ENCODE results near the gene LSM12.

LSM12 gene

DNA sequence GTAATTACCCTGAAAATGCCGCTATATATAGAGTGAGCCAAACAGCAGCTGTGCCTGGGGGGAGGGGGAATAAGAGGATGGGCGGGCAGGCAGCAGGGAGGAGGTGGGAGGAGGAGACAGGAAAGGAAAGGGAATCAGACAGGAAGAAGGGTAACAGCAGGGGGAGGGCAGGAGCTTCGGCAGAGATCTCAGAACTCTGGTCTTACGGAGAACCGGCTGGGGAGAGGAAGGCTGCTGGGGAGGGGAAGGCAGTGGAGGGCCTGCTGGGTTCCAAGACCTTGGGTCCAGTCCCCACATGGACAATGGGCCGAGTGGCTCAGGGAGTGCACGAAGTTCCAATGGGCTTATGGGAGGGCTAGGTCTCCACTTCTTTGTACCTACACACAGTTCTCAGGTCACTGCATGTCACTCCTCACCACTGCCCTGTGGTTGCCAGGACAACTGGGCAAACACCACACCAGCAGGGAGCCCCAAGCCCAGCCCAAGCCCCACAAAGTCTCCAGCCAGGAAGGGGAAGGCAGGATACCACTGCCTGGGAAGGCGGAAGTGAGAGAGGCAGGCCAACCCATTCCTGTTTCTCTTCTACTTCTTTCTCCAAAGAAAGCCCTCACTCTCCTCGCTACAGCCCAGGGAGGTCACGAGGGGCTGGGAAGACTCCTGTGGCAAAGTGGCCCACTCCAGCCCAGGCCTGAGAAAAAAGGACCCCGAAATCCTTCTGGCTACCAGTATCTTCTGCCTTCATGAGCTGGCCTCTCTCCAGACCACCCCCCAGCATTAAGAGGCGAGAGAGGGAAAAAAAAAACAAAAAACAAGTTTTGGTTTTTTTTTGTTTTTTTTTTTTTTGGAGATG is 29.4 kb upstream of the LSM12 start:
- DNase-seq, result no peak

DNA sequence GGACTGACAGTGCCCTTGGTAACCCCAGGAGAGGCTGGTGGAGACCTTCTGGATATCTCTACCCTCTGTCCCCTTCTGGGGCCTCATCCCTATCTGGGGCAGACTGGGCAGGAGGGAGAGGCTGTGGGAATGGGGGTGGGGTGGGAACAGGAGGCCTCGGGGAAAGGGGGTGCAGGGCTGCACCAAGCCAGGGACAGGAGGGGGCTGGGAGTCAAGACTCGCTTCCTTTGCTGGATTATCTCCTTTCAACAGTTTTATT is 28.8 kb upstream of the LSM12 start:
- DNase-seq, result no peak

DNA sequence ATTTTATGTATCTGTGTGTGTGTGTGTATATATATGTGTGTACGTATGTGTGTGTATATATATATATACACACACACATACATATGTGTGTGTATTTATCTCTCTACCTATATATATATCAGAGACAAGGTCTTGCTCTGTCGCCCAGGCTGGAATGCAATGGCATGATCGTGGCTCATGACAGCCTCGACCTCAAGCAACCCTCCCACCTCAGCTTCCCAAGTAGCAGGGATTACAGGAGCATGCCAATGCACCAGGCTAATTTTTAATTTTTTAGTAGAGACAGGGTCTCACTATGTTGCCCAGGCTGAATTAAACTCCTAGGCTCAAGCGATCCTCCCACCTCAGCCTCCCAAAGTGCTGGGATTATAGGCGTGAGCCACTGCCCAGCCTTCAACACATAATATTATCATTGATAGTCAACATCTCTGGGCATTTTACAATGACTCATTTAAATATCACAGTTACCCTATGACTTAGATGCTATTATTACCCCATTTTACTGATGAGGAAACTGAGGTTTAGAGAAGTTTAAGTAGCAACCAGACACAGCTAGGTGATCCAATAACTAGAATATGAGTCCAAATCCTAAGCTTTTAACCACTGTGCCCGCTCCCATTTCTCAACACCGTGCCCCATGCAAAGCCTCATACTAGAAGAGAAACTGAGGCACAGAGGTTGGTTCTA is 28.4 kb upstream of the LSM12 start:
- no peak for DNase-seq

DNA sequence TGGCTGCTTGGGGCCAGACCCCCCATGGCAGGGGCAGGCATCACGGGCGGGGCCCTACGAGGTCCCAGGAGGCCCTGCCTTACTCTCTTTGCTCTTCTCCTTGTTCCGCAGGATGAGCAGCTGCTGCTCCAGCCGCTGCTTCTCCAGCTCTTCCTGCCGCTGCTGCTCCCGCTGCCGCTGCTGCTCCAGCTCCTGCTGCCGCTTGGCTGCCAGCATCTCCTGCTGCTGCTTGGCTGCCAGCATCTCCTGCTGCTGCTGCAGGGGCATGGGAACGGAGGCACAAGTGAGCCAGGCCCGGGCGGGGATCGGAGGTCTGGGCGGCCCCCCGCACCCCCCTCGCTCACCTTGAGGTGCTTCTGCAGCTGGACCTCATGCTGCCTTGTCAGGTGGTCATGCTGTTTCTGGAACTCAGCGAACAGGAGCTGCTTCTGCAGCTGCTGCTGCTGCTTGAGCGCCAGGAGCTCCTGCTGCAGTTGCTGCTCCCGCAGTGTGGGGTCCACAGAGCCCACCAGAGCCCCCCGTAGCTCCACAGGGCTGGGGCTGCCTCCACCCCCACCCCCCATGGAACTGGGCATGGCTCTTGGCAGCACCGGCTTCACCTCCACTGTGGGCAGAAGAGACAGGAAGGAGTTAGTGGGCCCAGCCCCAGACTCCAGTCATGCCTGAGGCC is 26.9 kb upstream of the LSM12 start:
- DNase-seq, result no peak

DNA sequence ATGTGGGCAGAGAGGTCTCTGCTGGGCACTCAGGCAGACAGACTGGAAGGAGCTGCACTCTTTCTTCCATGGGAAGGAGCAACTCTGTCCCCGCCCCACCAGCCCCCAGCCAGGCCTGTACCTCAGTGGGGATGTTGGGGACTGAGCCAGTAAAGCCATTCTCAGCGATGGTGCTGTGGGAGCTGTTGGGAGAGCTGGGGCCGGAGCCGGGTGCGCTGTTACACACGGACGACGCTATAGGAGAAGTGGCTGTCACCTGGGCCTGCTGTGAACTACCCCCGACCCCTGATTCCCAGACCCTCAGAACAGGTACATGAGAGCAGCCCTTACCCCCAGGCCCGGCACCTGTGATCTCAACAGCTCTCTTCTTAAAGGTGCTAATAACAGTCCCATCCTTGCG is 25.6 kb upstream of the LSM12 start:
- DNase-seq, result no peak

DNA sequence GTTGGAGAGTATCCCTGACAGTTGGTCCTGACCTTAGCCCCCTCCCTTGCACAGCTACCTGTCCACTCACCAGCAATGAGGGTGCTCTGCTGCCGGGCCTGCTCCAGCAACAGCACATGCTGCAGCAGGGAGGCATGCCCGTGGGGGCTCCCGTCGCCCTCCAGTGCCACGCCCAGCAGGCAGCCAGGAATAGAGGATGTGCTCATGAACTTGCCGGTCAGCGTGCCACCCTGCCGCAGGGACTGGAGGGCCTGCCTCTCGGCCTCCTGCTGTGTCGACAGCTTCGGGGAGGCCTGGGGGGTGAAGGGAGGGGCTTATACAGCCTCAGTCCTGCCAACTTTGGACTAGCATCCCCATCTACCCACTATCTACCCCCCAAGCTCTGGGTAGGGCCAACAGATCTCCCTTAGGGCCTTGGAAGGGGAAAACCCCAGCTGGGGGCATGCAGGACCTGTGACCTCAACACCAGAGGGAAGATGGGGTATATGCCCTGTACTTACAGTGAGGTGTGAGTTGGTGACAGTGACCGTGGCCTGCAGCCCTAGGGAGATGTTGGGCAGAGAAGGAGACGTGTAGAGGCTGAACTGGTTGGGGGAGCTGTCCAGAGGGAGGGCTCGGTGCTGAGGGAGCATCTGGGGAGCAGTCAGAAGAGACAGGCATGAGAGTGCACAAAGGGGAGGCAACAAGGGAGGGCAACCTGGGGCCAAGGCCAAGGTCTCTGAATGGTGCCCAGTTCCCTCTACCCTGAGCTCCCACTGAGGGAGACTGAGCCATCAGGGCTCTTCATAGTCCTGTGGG is 24.9 kb upstream of the LSM12 start:
- DNase-seq, result no peak

DNA sequence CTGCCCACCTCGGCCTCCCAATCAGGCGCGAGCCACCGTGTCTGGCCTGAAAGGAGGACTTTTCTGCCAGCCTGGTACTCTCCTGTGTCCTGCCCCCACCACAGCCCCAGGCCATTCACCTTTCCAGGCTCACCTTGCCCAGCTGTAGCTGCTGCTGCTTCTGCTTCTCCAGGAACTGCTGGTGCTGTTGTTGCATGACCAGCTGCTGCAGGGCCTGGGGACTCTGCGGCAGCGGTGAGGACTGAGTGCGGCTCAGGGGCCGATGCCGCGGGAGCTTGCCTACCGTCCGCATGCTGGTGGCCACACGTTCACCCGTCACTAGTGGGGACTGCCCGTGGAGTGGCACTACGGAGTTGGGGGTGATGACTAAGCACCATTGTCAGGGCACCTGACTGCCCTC is 21.8 kb upstream of the LSM12 start:
- no peak for DNase-seq

DNA sequence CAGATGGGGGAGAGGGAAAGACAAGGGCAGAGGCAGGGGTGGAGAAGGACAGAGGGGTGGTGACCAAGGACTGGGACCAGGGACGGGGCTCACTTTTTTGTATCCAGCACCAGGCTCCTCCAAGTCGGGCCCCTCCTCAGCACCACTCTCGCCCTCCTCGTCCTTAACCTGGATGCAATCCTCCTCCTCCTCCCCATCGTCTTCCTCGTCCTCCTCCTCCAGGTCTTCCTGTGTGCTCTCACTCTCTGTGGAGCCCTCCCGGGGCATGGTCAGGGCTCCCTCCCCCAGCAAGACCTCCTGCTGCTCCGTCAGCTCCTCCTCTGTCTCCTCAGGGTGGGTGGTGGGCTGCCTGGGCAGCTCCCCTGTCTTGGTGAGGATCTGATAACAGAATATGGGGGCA is 20.8 kb upstream of the LSM12 start:
- no peak for DNase-seq

DNA sequence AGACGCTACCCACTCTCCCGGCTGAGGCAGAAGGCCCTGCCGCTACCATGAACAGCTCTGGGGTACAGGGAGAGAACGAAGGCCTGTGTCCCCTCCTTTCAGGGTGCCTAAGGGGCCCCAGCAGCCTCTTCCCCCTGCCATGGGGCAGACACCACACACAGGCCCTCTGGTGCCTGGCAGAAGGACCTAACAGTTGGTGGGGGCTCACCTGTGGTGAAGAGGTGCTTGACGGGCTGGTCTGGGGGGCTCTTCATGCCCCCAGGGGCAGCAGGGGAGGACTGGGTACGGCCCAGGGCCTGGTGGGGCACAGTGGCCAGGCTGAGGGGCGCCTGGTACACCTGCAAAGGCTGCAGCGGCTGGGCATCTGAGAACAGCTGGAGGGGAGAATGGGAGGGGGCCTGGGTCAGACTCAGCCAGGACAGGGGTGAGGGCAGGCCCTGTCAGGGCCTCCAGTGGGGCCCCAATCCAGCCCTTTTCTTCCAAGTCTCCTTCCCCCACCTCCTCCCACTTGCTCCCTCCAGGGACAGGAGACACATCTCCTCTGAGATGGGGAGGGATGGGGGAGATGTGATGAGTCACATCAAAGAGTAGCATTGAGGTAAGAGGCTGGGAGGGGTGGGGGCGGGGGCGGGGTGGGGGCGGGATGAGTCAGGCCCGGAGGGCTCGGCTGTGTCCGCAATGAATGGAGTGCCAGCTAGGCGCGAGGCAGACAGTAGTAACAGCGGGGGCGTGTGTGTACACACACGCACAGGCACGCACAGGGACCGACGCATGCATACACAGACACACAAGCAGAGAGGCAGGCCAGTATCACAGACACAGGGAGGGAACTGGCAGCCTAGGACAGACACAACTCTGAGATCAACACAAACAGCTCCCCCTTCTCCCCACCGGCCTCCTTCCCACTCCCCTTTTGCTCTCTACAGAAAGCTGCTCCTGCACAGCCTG is 20.2 kb upstream of the LSM12 start:
- no peak for DNase-seq

DNA sequence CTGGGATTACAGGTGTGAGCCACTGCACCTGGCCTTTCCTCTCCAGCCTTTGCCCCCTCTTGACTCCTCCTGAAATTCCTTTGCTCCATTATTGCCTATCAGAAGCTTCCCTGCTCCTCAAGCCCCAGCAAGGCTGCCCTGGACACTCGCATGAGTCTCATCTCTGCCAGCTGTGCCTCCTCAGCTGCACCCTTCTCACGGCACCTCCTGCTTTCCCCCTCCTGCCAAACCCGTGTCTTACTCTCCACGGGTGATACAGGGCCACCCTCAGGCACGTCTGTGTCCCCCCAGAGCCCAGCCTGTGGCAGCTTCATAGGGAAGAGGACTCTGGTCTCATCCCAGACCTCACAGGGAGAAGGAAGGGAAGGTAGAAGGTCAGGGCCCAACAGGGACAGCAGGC is 19.4 kb upstream of the LSM12 start:
- DNase-seq, result no peak

DNA sequence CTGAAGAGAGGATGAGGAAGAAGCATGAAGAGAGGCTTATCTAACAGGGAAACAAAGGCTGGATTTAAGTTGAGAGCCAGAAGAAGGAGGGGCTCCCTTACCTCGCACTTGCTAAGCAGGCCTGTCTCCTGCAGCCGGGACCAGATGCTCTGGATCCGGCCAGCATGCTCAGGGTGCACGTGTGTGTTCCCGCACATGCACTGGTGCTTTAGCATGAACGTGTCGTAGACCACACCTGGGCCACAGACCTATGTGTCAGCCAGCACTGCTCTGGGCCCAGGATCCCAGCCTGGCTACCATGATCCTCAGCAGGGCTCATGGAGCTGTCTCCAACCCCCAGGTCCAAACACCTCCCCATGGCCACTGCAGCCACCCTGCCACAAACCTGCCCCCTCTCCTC is 18.4 kb upstream of the LSM12 start:
- DNase-seq, result no peak

DNA sequence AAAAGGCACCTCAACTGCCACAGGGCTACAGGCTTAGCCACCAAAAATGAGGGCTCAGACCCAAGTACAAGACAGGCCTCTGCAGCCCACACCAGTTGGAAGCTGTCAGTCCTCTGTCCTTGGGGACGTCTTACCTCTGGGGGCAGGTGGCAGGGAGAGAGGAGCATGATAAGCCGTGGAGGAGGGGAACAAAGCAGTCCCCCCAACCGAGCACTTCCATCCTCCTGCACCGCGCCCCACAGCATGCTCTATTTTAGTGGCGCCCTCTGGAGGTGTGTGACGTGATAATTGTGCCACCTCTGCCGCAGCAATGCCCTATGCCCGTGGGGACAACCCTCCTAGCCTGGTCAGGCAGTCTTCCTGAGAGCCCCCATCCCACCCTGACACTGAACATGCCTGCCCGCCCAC is 17.7 kb upstream of the LSM12 start:
- no peak for DNase-seq

DNA sequence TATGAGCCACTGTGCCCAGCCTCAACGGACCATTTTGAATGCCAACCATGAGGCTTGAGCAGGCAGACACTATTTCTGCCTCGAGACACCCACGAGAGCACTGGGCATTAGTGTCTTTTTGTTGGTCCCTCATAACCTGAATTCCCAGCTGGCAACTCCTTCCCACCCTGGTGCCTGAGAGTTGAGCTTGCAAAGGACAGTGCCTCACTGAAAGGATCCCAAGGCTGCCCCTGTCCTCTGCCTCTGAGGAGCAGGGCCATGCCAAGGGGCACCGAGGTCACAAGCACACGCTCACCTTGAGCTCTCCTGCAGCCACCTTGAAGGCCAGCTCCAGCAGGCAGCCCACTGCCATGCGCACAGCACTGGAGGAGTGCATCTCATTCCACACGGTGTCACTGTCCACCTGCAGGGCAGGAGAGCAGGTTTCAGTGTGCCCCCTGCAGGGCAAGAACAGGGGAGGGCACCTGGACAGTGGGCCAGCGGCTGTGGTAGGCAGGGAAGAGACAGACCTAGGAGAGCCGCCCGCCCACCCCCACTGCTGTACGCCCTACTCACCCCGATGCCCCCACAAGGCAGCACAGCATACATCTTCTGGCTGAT is 16.9 kb upstream of the LSM12 start:
- DNase-seq, result no peak

DNA sequence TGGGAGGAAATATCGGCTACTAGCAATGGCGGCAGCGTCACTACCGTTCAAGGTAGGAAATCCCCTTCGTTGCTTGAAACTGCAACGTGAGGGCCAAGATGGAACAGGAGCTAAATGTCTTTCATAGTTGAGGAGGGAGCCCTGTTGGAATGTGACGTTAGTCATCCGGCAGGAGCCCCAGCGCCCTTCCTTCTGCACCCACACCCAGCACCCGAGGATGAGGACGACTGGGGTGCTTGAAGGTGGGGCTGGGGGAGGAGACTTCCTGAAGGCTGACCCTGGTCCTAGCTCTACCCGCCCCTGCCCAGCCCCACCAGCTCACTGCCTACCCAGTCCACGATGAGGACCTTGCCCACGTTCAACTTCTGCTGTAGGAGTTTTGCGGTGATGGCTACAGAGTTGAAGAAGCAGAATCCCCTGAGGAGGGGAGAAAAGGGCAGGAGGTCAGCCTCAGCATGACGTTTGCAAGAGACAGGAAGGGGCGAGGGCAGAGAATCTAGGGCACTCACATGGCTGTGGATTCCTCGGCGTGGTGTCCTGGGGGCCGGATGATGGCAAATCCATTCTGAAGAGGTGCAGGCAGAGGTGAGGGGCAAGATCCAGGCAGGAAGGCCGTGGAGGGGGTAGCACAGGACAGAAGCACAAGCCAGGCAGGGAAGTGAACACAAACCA is 15.9 kb upstream of the LSM12 start:
- DNase-seq, result no peak

DNA sequence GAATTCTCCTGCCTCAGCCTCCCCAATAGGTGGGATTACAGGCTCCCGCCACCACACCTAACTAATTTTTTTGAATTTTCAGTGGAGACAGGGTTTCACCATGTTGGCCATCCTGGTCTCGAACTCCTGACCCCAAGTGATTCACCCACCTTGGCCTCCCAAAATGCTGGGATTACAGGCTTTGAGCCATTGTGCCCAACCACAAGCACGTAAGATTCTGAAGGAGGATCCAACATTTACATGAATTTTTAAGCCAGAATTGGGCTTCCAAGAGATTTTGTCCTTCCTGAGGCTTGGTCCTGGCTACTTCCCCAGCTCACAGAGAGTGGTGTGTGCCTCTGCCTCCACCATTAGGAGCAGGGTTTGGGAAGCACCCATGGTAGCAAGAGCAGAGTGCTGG is 15.2 kb upstream of the LSM12 start:
- DNase-seq, result no peak

DNA sequence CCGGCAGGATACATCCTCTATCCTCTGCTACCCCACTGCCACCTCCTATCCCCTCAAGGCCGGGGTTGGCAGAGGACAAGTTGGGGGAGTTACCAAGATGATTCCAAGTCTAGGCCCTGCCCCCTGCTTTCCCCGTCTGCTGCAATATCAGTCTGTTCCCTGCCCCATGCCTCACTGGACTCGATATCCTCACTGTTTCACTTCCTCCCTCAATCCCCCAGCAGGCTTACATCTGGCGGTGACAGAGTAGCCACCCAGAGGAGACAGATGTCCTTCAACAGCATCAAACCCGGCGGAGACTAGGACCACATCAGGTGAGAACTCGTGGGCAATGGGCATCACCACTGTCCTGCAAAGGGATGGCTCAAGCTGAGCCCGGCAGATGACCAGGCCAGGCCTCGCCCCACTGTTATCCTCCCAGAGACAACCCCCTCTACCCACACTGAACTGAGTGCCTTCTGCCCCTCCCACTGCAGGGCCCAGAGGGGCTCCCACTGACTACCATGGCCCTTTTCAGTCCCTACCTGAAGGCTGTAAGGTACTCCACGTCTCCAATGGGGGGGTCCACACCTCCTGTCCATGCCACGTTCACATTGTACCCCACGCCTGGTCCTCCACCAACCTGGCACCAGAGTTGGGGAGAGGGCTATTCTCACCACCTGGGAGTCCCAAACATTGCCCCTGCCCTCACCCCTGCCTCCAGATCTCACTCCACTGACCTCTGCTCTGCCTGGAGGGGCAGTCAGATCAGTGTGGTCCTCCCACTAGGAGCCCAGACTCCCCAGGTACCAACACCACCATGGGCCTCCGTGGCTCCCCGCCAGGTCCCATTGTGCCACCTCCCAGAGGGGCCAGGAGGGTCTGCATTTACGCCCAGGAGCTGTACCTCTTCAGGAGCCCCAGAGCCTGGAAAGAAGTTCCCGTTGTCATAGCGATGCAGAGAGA is 13.7 kb upstream of the LSM12 start:
- DNase-seq, result no peak

DNA sequence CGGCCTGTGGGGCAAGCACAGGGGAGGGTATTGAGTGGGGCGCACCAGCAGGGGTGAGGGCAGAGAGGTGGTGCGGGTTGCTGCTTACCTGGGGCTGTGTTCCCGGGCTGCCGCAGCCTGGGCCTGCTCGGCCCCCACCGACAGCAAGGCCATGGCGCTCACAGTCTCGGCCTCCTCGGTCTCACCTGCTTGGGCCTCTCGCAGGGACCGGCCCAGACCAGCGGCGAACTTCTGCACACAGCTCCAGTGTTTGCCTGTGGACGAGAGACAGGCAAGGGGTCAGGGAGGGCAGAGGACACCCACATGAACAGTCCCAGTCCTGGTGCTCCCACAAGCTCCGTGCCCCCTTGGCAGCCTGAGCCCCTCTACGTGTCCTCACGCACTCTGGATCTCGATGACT is 11.9 kb upstream of the LSM12 start:
- DNase-seq, result no peak

DNA sequence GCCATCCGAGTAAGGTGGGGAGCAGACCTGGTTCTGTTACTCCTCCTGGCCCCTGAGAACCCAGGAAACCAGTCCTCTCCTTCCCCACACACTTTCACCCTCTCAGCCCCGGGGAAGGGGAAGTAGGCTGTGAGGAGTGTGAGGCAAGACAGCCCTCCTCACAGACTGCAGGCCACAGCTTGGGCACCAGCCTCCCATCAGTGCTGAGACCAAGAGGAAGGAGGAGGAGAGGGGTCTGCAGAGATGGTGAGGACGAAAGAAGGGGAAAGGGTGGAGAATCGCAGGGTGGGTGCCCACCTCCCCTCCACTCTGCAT is 11.1 kb upstream of the LSM12 start:
- DNase-seq, result no peak

DNA sequence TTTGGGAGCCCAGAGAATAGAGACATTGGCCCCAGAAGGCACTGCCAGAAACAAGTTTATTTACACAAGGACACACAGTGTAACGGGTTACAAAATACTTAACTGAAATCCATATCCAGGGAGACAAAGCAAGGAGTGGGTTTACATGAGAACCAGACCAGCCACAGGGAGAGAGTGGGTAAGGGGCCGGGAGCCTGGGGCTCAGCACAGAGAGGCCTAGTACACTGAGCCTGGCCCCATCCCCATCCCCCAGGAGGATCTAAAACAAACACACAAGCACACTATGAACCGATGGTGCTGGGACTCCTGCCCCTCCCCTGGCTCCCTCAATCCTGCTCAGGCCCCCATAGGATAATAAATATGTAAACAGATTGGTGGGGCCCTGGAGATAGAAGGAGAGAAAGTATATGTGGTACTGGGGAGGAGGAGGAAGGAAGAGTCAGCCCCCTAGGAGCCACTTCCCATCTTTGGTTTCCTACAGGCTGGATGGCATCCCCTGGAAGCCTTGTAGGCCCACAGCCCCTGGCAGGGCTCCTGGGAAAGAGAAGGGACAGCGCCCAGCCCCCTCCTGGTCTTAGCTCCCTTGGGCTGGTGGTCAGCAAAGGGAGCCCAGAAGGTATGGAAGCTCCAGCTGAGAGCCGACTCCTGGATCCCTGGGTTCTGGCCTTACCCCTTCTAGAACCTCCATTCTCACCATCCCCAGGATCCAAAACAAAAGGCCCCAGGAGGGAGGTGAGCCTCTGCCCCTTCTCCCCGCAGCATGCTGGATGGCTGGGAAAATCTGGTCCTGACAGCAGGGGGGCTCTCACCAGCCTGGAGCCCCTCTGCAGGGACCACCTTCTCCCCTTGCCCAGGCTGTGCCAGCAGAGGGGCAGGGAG is 10.5 kb upstream of the LSM12 start:
- no peak for DNase-seq

Measured in activated gamma-delta T cell (primary cell).